GM12874 (cell line): Measurements from ENCODE around the gene ANKRD33B.

Experiments used
- TF ChIP-seq, protein P1 (sequence below): IDR thresholded peaks from 2 replicates; pipeline ENCODE4 v1.5.1; 2011; ENCODE audit warnings: low read depth, mild to moderate bottlenecking, control low read depth, low read length, moderate library complexity; ENCODE audit not compliant: insufficient read depth

The ANKRD33B gene

DNA sequence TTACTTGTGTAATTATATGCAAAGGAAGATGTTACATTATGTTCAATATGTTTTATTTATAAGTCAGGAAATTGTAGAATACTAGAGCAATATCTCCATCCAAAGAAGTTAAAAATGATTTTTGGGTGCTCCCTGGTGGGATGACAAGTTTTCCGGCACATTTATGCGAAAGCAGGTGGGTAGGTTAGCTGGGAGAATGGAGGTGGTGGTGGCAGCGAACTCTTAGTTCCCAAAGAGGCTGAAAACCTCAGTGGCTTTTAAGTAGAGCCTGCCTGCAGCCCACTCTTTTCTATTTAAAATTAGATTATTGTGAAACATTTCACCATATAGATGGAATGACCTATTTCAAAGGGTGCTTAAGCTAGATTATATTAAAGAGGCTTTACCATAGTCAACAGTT is 51.8 kb downstream of the ANKRD33B start:
- TF ChIP-seq, protein P1, sequence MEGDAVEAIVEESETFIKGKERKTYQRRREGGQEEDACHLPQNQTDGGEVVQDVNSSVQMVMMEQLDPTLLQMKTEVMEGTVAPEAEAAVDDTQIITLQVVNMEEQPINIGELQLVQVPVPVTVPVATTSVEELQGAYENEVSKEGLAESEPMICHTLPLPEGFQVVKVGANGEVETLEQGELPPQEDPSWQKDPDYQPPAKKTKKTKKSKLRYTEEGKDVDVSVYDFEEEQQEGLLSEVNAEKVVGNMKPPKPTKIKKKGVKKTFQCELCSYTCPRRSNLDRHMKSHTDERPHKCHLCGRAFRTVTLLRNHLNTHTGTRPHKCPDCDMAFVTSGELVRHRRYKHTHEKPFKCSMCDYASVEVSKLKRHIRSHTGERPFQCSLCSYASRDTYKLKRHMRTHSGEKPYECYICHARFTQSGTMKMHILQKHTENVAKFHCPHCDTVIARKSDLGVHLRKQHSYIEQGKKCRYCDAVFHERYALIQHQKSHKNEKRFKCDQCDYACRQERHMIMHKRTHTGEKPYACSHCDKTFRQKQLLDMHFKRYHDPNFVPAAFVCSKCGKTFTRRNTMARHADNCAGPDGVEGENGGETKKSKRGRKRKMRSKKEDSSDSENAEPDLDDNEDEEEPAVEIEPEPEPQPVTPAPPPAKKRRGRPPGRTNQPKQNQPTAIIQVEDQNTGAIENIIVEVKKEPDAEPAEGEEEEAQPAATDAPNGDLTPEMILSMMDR = no peak

- TF ChIP-seq, protein P1 = no peak
Observed at GRCh38 chr5:10617103-10617502, 53.2 kb downstream of the ANKRD33B start.

DNA sequence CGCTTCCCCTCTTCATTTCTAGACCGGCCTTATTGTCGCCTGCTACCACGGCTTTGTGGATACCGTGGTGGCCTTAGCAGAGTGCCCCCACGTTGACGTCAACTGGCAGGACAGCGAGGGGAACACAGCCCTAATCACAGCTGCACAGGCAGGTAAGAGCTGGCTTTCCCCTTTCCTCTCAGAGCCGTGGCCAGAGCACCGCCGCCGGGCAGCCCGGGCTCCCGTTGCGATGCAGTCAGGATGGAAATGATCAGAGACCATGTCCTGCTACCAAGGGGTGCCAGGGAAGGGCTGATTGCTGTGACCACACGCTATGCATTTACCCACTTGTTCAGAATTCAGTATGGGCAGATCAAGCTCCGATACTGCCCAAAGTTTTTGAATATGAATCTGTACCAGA is 54.4 kb downstream of the ANKRD33B start:
- TF ChIP-seq, protein P1 = no peak

DNA sequence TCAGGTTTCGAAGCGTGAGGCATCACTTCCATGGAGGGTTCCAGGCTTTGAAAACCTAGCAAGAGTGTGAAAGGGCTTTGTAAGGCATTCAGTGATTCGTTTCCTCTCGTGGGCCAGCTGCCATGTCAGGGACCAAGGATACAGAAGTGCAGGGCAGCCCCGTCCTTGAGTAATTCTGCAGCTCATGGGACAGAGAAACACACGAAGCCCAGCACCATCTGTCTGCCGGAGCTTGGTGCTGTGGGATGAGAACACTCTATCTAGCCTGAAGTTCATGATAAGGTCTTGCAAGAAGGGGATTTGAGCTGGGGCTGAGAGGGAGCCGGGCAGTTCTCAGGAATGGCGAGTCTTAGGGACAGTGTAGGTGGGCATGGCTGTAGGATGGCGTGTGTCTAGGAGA is 55.8 kb downstream of the ANKRD33B start:
- TF ChIP-seq, protein P1 = no peak

DNA sequence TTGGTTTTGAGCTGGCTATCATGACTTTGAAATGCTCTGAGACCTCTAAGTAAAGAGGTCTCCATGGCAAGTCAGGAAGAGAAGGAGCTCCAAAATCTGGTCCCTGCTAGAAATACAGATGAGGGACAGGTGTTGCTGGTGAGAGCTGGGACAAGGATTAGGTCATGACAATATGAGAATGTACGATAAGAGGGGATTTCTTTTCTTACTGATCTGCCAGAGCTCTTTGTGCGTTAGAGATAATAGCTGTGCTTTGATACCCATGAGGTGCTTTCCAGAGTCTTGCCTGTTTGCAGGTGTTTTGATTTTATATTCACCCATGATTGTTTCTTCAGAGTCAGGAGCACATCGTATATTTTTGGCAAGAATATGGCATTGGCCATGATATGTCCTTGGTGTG is 56.5 kb downstream of the ANKRD33B start:
- TF ChIP-seq, protein P1 = no peak

GRCh38 chr5:10621832-10622231 is 58.0 kb downstream of the ANKRD33B start:
- TF ChIP-seq, protein P1 = no peak

- TF ChIP-seq, protein P1 = no peak
Observed at GRCh38 chr5:10622810-10623209, 58.9 kb downstream of the ANKRD33B start.
